PC-9 (cell line): ENCODE data around the gene TFAP2A. TPM values are rescaled to one million over a fixed set of nuclear protein-coding genes. Genes with fewer than 3 reads are reported as not detected.
A peak's percentile ranks its signal among the peaks of the same experiment; 100 is the strongest.

Source experiments
- BruUV-seq: library from RNA; stranded (reverse); fragments of 400-500 nt; replicated peaks from 2 replicates; lab custom pipeline; 2021; lab: Mats Ljungman, UMichigan
- CTCF ChIA-PET: fragments of 300-600 bp; sonication (Branson Sonifier 250); formaldehyde crosslinking; loops from one replicate; lab custom pipeline; 2022; ENCODE audit warnings: antibody characterized with exemption; lab: Charles Lee
- POLR2A ChIA-PET: fragments of 300-600 bp; sonication (Branson Sonifier 250); formaldehyde crosslinking; loops from one replicate; lab custom pipeline; 2022; ENCODE audit warnings: antibody characterized with exemption; ENCODE audit not compliant: unreplicated experiment; lab: Charles Lee
- DNase-seq, 2 experiments: peaks; one replicate each; pipeline versions ENCODE4 v3.0.0 to v3.0.0-alpha.2; 2015 to 2022; ENCODE audit warnings: mixed read lengths in 1 of 2
- H2AFZ ChIP-seq: fragments of 200-600 bp; sonication (generic); 2 replicates; pipeline ENCODE4 v1.8.1; 2017; ENCODE audit warnings: antibody characterized with exemption
- H3F3A ChIP-seq: fragments of 200-600 bp; sonication (generic); 2 replicates; pipeline ENCODE4 v1.8.1; 2017; ENCODE audit warnings: antibody characterized with exemption, mild to moderate bottlenecking, low read depth; ENCODE audit not compliant: insufficient read depth
- H3K27ac ChIP-seq: fragments of 200-600 bp; sonication (generic); 2 replicates; pipeline ENCODE4 v1.6.1; 2016; ENCODE audit warnings: mixed run types
- H3K27me3 ChIP-seq: fragments of 200-600 bp; sonication (generic); 2 replicates; pipeline ENCODE4 v1.6.1; 2016; ENCODE audit warnings: low read depth, mixed run types; ENCODE audit not compliant: insufficient read depth
- H3K36me3 ChIP-seq: fragments of 200-600 bp; sonication (generic); 2 replicates; pipeline ENCODE4 v1.6.1; 2016; ENCODE audit warnings: low read depth, mixed run types
- H3K4me1 ChIP-seq: fragments of 200-600 bp; sonication (generic); replicated peaks from 2 replicates; pipeline ENCODE4 v1.6.1; 2016; ENCODE audit warnings: mixed run types; ENCODE audit not compliant: insufficient read depth
- H3K4me2 ChIP-seq: fragments of 200-600 bp; sonication (generic); 2 replicates; pipeline ENCODE4 v1.6.1; 2017; ENCODE audit warnings: mixed run types
- H3K4me3 ChIP-seq: fragments of 200-600 bp; sonication (generic); 2 replicates; pipeline ENCODE4 v1.6.1; 2016; ENCODE audit warnings: mixed run types
- H3K79me2 ChIP-seq: fragments of 200-600 bp; sonication (generic); 2 replicates; pipeline ENCODE4 v1.6.1; 2017; ENCODE audit warnings: low read depth, mixed run types
- H3K9me2 ChIP-seq: fragments of 200-600 bp; sonication (generic); 2 replicates; pipeline ENCODE4 v1.8.1; 2017; ENCODE audit warnings: mild to moderate bottlenecking; ENCODE audit not compliant: insufficient read depth
- H3K9me3 ChIP-seq: fragments of 200-600 bp; sonication (generic); 2 replicates; pipeline ENCODE4 v1.8.1; 2016; ENCODE audit warnings: low read depth; ENCODE audit not compliant: insufficient read depth
- H4K20me1 ChIP-seq: fragments of 200-600 bp; sonication (generic); 2 replicates; pipeline ENCODE4 v1.8.1; 2017; ENCODE audit not compliant: insufficient read depth
- EZH2 ChIP-seq: fragments of 200-600 bp; sonication (generic); IDR thresholded peaks from 2 replicates; pipeline ENCODE4 v1.8.0; 2017; ENCODE audit warnings: antibody characterized with exemption, low read depth
- intact Hi-C: fragments of 100-400 bp; cut with micrococcal nuclease; formaldehyde crosslinking; loops from one replicate; pipeline ENCODE4 v1.10.0; 2022; ENCODE audit not compliant: unreplicated experiment
- total RNA-seq: library from RNA; stranded (reverse); gene quantifications from 2 replicates; pipeline ENCODE4 v1.2.3, GENCODE V29; 2021
- TF ChIP-seq, protein P1 (sequence below): fragments of 200-600 bp; sonication (generic); conservative IDR thresholded peaks from 2 replicates; pipeline ENCODE4 v1.6.1; 2017; ENCODE audit warnings: mixed run types, antibody characterized with exemption, mild to moderate bottlenecking, moderate library complexity

Gene TFAP2A
- total RNA-seq, 1 experiment from 2014 or later, result 43.8 TPM

DNA sequence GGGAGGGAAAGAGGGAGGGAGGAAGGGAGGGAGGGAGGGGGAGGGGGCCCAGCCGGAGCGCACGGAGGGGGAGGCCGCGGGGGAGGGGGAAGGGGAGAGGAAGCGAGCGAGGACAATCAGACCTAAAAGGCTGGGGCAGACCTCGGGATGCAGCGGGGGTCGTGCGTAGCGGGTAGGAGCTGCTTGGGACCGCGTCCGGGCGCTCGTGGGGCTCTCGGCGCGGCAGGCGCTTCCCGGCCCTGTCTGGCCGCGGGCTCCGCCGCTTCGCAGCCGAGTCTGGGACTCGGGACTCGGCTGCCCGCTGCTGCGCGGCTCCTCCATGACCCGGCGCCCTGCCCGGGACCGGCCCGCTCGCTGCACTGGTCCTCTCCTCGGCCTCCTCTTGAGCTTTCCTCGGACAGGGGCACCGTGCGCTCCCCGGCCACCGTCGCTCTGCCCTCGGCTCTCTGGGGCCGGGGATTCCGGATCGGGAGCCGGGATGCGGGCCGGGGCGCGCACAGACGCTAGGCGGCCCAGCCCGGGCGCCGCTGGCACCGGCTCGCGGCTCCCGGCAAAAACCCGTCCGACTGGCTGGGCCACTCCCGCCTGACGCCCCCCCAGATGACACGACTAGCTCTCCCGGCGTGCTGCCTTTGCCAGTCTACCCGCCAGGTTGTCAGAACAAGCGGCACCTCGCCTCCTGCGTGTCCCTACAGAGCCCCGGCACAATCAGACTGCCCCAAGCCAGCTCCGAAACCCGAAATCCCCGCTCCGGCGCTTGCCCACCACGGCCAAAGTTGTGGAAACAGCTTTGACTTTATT, 2.2 kb downstream of the TFAP2A start:
- H3K9me3 ChIP-seq, result no peaks in the 10 kb centered on the region
- peak overlapping the region; percentile 88 for H3K4me3 ChIP-seq
- peaks cover 25% of the 10 kb centered on the region for H3K4me1 ChIP-seq
- H3F3A ChIP-seq, result peaks cover 15% of the 10 kb centered on the region
- H3K4me2 ChIP-seq, result peak overlapping the region; percentile 99
- no peaks in the 10 kb centered on the region for H4K20me1 ChIP-seq
- no peaks in the 10 kb centered on the region for H3K27me3 ChIP-seq
- intact Hi-C loops, result loop anchor here (5.0 to 10.0 kb wide), 2 partner anchors 910 to 1008 kb away; no protein-coding TSS in a partner anchor
- TF ChIP-seq, protein P1, sequence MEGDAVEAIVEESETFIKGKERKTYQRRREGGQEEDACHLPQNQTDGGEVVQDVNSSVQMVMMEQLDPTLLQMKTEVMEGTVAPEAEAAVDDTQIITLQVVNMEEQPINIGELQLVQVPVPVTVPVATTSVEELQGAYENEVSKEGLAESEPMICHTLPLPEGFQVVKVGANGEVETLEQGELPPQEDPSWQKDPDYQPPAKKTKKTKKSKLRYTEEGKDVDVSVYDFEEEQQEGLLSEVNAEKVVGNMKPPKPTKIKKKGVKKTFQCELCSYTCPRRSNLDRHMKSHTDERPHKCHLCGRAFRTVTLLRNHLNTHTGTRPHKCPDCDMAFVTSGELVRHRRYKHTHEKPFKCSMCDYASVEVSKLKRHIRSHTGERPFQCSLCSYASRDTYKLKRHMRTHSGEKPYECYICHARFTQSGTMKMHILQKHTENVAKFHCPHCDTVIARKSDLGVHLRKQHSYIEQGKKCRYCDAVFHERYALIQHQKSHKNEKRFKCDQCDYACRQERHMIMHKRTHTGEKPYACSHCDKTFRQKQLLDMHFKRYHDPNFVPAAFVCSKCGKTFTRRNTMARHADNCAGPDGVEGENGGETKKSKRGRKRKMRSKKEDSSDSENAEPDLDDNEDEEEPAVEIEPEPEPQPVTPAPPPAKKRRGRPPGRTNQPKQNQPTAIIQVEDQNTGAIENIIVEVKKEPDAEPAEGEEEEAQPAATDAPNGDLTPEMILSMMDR, result no peak
- TF ChIP-seq EZH2, result no peak
- BruUV-seq, result no TSS peak
- DNase-seq, result peak; percentile 70 to 90
- H2AFZ ChIP-seq, result peak overlapping the region; percentile 68; the same call in 1 of the 2 replicates
- CTCF ChIA-PET, result interaction anchor here (0.6 kb wide), 1 partner anchor 17 kb away, joined by 4 read pairs; no protein-coding TSS in a partner anchor
- peaks cover 90% of the 10 kb centered on the region for H3K79me2 ChIP-seq
- peaks cover 8% of the 10 kb centered on the region; the same call in 1 of the 2 replicates for H3K36me3 ChIP-seq
- H3K27ac ChIP-seq, result peak overlapping the region; percentile 89
- H3K9me2 ChIP-seq, result no peaks in the 10 kb centered on the region
- POLR2A ChIA-PET, result interaction anchor here (0.6 to 0.7 kb wide), 5 partner anchors 8 to 1249 kb away, joined by 3 to 5 read pairs (median 4); no protein-coding TSS in a partner anchor

DNA sequence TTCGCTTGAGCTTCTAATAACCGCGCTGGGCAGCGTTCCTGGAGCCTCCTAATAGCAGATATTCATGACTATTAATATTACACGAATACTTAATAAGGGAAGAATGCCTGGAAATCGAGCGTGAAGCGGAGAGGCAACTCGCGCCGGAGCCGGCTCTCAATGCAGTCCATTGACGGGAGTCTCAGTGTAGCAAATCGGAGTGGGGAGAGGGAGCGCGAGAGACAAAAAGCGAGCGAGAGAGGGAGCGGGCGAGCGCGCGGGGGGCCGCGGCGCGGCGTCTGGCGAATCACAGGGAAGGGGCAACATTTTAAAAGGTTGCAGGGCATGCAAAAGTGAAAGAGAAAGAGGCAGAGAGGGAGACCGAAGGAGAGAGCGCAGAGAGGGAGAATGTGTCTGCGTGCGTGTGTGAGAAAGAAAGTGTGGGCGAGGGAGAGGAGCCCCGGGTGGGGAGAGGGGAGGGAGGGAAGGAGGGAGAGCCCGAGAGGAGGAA, 2.9 kb downstream of the TFAP2A start:
- Histone ChIP-seq H3K9me3 (no peaks in the 10 kb centered on the region), H3F3A (peaks cover 19% of the 10 kb centered on the region), H3K27me3 (no peaks in the 10 kb centered on the region), H3K9me2 (no peaks in the 10 kb centered on the region), H3K27ac (peak overlapping the region; percentile 89), H3K79me2 (peaks cover 90% of the 10 kb centered on the region), H3K36me3 (peaks cover 10% of the 10 kb centered on the region; the same call in 1 of the 2 replicates), H3K4me3 (peak overlapping the region; percentile 88), H3K4me1 (peaks cover 28% of the 10 kb centered on the region), H4K20me1 (no peaks in the 10 kb centered on the region), H3K4me2 (peak overlapping the region; percentile 74), H2AFZ (peak overlapping the region; percentile 70)
- DNase-seq, result peak; percentile 59 to 79
- CTCF ChIA-PET, result interaction anchor here (0.6 kb wide), 1 partner anchor 18 kb away, joined by 4 read pairs; no protein-coding TSS in a partner anchor
- intact Hi-C loops, result loop anchor here (5.0 to 10.0 kb wide), 2 partner anchors 910 to 1007 kb away; no protein-coding TSS in a partner anchor
- no TSS peak for BruUV-seq
- no peak for TF ChIP-seq EZH2
- TF ChIP-seq, protein P1, result no peak
- POLR2A ChIA-PET, result interaction anchor here (0.7 kb wide), 1 partner anchor 930 kb away, joined by 5 read pairs; no protein-coding TSS in a partner anchor
